ENCODE data around the gene BCR. TPM values are rescaled to one million over a fixed set of nuclear protein-coding genes. Genes with fewer than 3 reads are reported as not detected.

Gene BCR
- total RNA-seq, 1 donor from 2014 or later, result 57.2 TPM

DNA sequence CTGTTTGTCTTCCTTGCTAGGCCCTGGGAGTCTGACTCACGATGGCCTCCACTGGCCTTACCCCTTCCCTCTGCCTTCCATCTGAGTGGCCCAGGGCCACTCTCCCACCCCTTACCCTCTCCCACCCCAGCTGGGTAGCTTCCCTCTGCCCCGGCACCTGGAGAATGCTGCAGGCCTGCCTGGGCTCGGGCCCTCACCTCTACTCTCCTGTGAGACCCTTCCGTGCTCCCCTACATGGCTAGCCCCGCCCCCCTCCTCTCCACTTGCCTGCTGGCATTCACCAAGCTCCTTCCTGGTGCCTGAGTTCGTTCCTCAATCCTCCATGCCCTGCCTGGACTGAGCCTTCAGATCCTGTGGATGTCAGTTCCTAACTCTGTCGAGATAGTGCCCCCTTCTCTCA lies 26.3 kb upstream of the BCR start:
- no peak overlapping the region for H3K27ac ChIP-seq

DNA sequence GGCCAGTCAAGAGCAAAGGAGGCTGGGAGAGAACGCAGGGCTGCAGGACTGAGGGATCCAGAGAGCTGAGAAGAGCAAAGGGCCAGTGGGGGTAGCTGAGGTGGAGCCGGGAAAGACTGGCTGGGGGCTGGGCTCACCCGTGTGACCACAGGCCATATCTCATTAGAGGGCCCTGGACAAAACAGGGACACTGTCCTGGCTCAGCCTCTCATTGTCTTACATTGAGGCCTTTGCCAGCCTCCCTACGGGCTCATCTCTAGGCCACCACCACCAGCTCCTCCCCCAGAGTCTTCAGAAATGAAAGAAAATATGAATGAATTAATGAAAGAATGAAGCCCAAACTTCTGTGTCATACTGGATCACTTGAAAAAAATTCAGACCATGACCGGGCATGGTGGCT lies 25.8 kb upstream of the BCR start:
- DNase-seq (no peak), ATAC-seq (no peak)
- Histone ChIP-seq H3K27ac (no peak overlapping the region), H3K27me3 (ENCODE audit: low read depth) (no peaks in the 10 kb centered on the region), H3K36me3 (no peaks in the 10 kb centered on the region), H3K4me1 (peaks cover 25% of the 10 kb centered on the region), H3K4me3 (no peak overlapping the region), H3K9me3 (no peaks in the 10 kb centered on the region)
- TF ChIP-seq CTCF (IDR thresholded peaks at IDR 0.05), result no peak
- intact Hi-C loops (cut with DNase I), result no loop called here

More for the DNA sequence above, 26.3 kb upstream of the BCR start:
- H3K4me3 ChIP-seq, result no peak overlapping the region
- peaks cover 25% of the 10 kb centered on the region for H3K4me1 ChIP-seq
- no peaks in the 10 kb centered on the region for H3K9me3 ChIP-seq
- intact Hi-C loops (cut with DNase I), result no loop called here
- no peak for TF ChIP-seq CTCF (IDR thresholded peaks at IDR 0.05)
- H3K27me3 ChIP-seq (ENCODE audit: low read depth), result no peaks in the 10 kb centered on the region
- DNase-seq (no peak), ATAC-seq (no peak)
- H3K36me3 ChIP-seq, result no peaks in the 10 kb centered on the region

DNA sequence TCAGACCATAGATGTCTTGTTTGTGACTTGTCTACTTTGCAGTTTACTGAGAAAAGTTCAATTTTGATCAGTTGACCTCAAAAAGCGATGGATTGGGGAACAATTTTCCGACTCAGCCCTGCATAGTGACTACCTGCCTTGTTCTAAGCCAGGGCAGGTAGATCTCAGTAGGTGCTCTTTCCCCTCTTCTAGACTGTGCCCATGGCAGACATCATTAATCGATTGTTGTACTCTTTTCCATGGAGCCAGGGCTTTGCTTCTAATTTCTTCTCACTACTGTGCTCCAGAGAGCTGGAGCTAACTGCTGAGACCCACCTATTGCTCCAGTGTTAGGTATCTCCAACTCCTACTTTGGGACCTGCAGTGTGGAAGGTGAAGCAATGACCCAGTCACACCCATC lies 25.2 kb upstream of the BCR start:
- DNase-seq, result no peak
- no peak for ATAC-seq
- Histone ChIP-seq H3K4me3 (no peak overlapping the region), H3K9me3 (no peaks in the 10 kb centered on the region), H3K27ac (no peak overlapping the region), H3K4me1 (peaks cover 25% of the 10 kb centered on the region), H3K27me3 (ENCODE audit: low read depth) (no peaks in the 10 kb centered on the region), H3K36me3 (no peaks in the 10 kb centered on the region)
- intact Hi-C loops (cut with DNase I), result no loop called here
- no peak for TF ChIP-seq CTCF (IDR thresholded peaks at IDR 0.05)

- H3K27ac ChIP-seq, result no peak overlapping the region
- H3K4me1 ChIP-seq, result peaks cover 25% of the 10 kb centered on the region
- no peaks in the 10 kb centered on the region for H3K9me3 ChIP-seq
- TF ChIP-seq CTCF (IDR thresholded peaks at IDR 0.05), result no peak
- no peak for DNase-seq
- intact Hi-C loops (cut with DNase I), result no loop called here
- no peak for ATAC-seq
- no peaks in the 10 kb centered on the region for H3K27me3 ChIP-seq (ENCODE audit: low read depth)
- H3K36me3 ChIP-seq, result no peaks in the 10 kb centered on the region
- H3K4me3 ChIP-seq, result no peak overlapping the region
Measured at GRCh38 chr22:23155831-23156230, 24.5 kb upstream of the BCR start.

- H3K27ac ChIP-seq, result peak overlapping the region; percentile 64
- no peaks in the 10 kb centered on the region for H3K27me3 ChIP-seq (ENCODE audit: low read depth)
- no peak for DNase-seq
- H3K9me3 ChIP-seq, result no peaks in the 10 kb centered on the region
- no peak for ATAC-seq
- H3K4me1 ChIP-seq, result peaks cover 23% of the 10 kb centered on the region
- no peak for TF ChIP-seq CTCF (IDR thresholded peaks at IDR 0.05)
- H3K4me3 ChIP-seq, result no peak overlapping the region
- H3K36me3 ChIP-seq, result no peaks in the 10 kb centered on the region
- intact Hi-C loops (cut with DNase I), result no loop called here
Measured at GRCh38 chr22:23156286-23156685, 24.0 kb upstream of the BCR start.
